B cell (primary cell): ENCODE results near the gene LRCH1. TPM values are rescaled to one million over a fixed set of nuclear protein-coding genes. Genes with fewer than 3 reads are reported as not detected.
A peak's percentile ranks its signal among the peaks of the same experiment; 100 is the strongest.

Experiments used
- ATAC-seq: fragments of 200-7000 bp; cut with Tn5 transposase; one replicate; pipeline ENCODE4 v1.10.0; 2021; ENCODE audit warnings: low read depth, mild to moderate bottlenecking, moderate number of reproducible peaks, moderate library complexity
- CTCF ChIA-PET: fragments of 350-600 bp; sonication (Branson Sonifier 250); formaldehyde crosslinking; loops from one replicate; lab custom pipeline; 2021; ENCODE audit warnings: antibody characterized with exemption, inconsistent platforms; lab: Charles Lee
- POLR2A ChIA-PET: fragments of 350-600 bp; sonication (Branson Sonifier 250); formaldehyde crosslinking; loops from one replicate; lab custom pipeline; 2021; ENCODE audit warnings: antibody characterized with exemption; lab: Charles Lee
- DNase-seq: peaks from one replicate; pipeline ENCODE4 v3.0.0; 2013
- H2AFZ ChIP-seq: 2 replicates; pipeline ENCODE4 v1.6.1; 2012; ENCODE audit warnings: mild to moderate bottlenecking, low read depth, low read length; ENCODE audit not compliant: insufficient read depth, poor library complexity, severe bottlenecking
- H3K27ac ChIP-seq, 2 donors: 1 replicate in 1 of 2; 2 replicates in 1 of 2; pipeline ENCODE4 v1.5.1; 2012 to 2013; ENCODE audit warnings: low read length in 2 of 2, mild to moderate bottlenecking in 2 of 2, moderate library complexity in 1 of 2
- H3K27me3 ChIP-seq, 4 experiments: fragments of 200-600 bp in 1 of 4; sonication (generic) in 1 of 4; replicated peaks in 1 of 4; 1 replicate in 2 of 4; 2 replicates in 2 of 4; pipeline versions ENCODE4 v1.6.1 to v1.7.0; 2013 to 2016; ENCODE audit warnings: low read length in 3 of 4, mild to moderate bottlenecking in 2 of 4, mixed read lengths in 1 of 4, moderate library complexity in 1 of 4; ENCODE audit not compliant: insufficient read depth in 4 of 4, control insufficient read depth in 3 of 4; ENCODE audit errors: control extremely low read depth in 1 of 4
- H3K36me3 ChIP-seq, 2 experiments: replicated peaks in 1 of 2; 1 replicate in 1 of 2; 2 replicates in 1 of 2; pipeline versions ENCODE4 v1.6.1 to v1.7.1; 2013; ENCODE audit warnings: low read length in 1 of 2; ENCODE audit not compliant: insufficient read depth in 2 of 2, control insufficient read depth in 1 of 2; ENCODE audit errors: control extremely low read depth in 1 of 2, extremely low read depth in 1 of 2
- H3K4me1 ChIP-seq, 2 donors: fragments of 200-600 bp in 1 of 2; sonication (generic) in 1 of 2; 1 replicate in 1 of 2; 2 replicates in 1 of 2; pipeline versions ENCODE4 v1.5.1 to v1.6.1; 2013 to 2017; ENCODE audit warnings: low read length in 2 of 2; ENCODE audit not compliant: control insufficient read depth in 2 of 2, insufficient read depth in 2 of 2
- H3K4me2 ChIP-seq: replicated peaks from 2 replicates; pipeline ENCODE3; 2012; ENCODE audit warnings: mild to moderate bottlenecking, low read depth, low read length; ENCODE audit not compliant: poor library complexity, severe bottlenecking
- H3K4me3 ChIP-seq, 5 experiments: fragments of 200-600 bp in 1 of 5; sonication (generic) in 1 of 5; 1 replicate in 3 of 5; 2 replicates in 2 of 5; pipeline versions ENCODE4 v1.5.1 to v1.7.0; 2011 to 2016; ENCODE audit warnings: low read length in 4 of 5, mild to moderate bottlenecking in 4 of 5, low read depth in 2 of 5, control low read depth in 1 of 5, moderate library complexity in 1 of 5; ENCODE audit not compliant: insufficient read depth in 1 of 5; ENCODE audit errors: control extremely low read depth in 1 of 5, extremely low read depth in 1 of 5
- H3K79me2 ChIP-seq: fragments of 200-600 bp; sonication (generic); one replicate; pipeline ENCODE4 v1.6.0; 2016; ENCODE audit warnings: low read length; ENCODE audit not compliant: control insufficient read depth, insufficient read depth
- H3K9ac ChIP-seq: fragments of 200-600 bp; sonication (generic); 2 replicates; pipeline ENCODE4 v1.6.1; 2017; ENCODE audit warnings: mild to moderate bottlenecking, low read length, moderate library complexity
- H3K9me3 ChIP-seq, 3 donors: one replicate each; pipeline versions ENCODE4 v1.6.1 to v1.7.1; 2013; ENCODE audit warnings: low read length in 2 of 3; ENCODE audit not compliant: control insufficient read depth in 2 of 3, insufficient read depth in 1 of 3; ENCODE audit errors: control extremely low read depth in 1 of 3
- H4K20me1 ChIP-seq: 2 replicates; pipeline ENCODE4 v1.6.0; 2012; ENCODE audit warnings: mild to moderate bottlenecking, low read length; ENCODE audit not compliant: insufficient read depth, control insufficient read depth, poor library complexity, severe bottlenecking
- H3K27ac Mint-ChIP-seq: one replicate; pipeline ENCODE4 v1.8.0; 2021; ENCODE audit warnings: mixed read lengths
- H3K27me3 Mint-ChIP-seq: one replicate; pipeline ENCODE4 v1.8.0; 2021; ENCODE audit warnings: mixed read lengths
- H3K4me1 Mint-ChIP-seq: one replicate; pipeline ENCODE4 v1.8.0; 2021; ENCODE audit warnings: mixed read lengths
- H3K4me3 Mint-ChIP-seq: one replicate; pipeline ENCODE4 v1.8.0; 2021; ENCODE audit warnings: mixed read lengths
- H3K9me3 Mint-ChIP-seq: one replicate; pipeline ENCODE4 v1.8.0; 2022; ENCODE audit warnings: mixed read lengths; ENCODE audit not compliant: insufficient read depth
- CTCF ChIP-seq: fragments of 200-600 bp; IDR thresholded peaks from one replicate; pipeline ENCODE4 v1.8.0; 2022; ENCODE audit warnings: antibody characterized with exemption, mild to moderate bottlenecking
- EZH2 ChIP-seq: IDR thresholded peaks from 2 replicates; pipeline ENCODE4 v1.6.1; 2012; ENCODE audit warnings: borderline replicate concordance, low read depth, mild to moderate bottlenecking, moderate library complexity, low read length; ENCODE audit not compliant: insufficient read depth, poor library complexity, severe bottlenecking
- WGBS: methylation state at CpG from one replicate; pipeline ENCODE4 v1.1.5; 2013; ENCODE audit warnings: missing lambda C conversion rate; ENCODE audit not compliant: insufficient coverage; 5-methylcytosine and 5-hydroxymethylcytosine counted together
- intact Hi-C: fragments of 100-400 bp; cut with micrococcal nuclease; formaldehyde crosslinking; loops from one replicate; pipeline ENCODE4 v1.10.0; 2022
- polyA plus RNA-seq: library from polyadenylated mRNA; depleted of rRNA; stranded (reverse); fragments of >200 nt; gene quantifications from 2 replicates; pipeline ENCODE4 v1.2.3, GENCODE V29; 2012
- total RNA-seq, 2 donors: library from RNA; stranded (reverse); fragments of 120-200 nt in 1 of 2; gene quantifications; 1 replicate in 1 of 2; 2 replicates in 1 of 2; pipeline versions ENCODE4 v1.2.3 to v1.2.4, GENCODE V29; 2013 to 2022

Gene LRCH1
- total and polyA plus RNA-seq, 2 donors (not counting 1 experiment from before 2014, with no cell fraction given): 13.0 to 50.3 TPM

GRCh38 chr13:46570273-46570672, 17.3 kb downstream of the LRCH1 start:
- no peak for TF ChIP-seq CTCF
- TF ChIP-seq EZH2: no peak
- no peak overlapping the region for H2AFZ ChIP-seq
- H4K20me1 ChIP-seq: peaks cover 81% of the 10 kb centered on the region
- no peak overlapping the region for H3K4me2 ChIP-seq
- DNase-seq (no peak), ATAC-seq (no peak)
- no peak overlapping the region for H3K4me3 ChIP-seq
- H3K27ac Mint-ChIP-seq: peak overlapping the region; percentile 44
- no peak overlapping the region for H3K4me3 Mint-ChIP-seq
- no peaks in the 10 kb centered on the region for H3K9me3 ChIP-seq
- no peak overlapping the region for H3K27ac ChIP-seq
- peaks cover 95% of the 10 kb centered on the region for H3K79me2 ChIP-seq
- H3K9ac ChIP-seq: no peak overlapping the region
- ChIA-PET CTCF (interaction anchor here (5.0 kb wide), 1 partner anchor 18 kb away, joined by 30 read pairs; the partner anchor contains the start of gene LRCH1), POLR2A (no interaction called here)
- intact Hi-C loops: no loop called here
- H3K27me3 ChIP-seq: no peaks in the 10 kb centered on the region
- 100% methylated on average over 1 of the region's 4 CpGs for WGBS
- H3K4me1 Mint-ChIP-seq: peaks cover 82% of the 10 kb centered on the region
- H3K27me3 Mint-ChIP-seq: no peaks in the 10 kb centered on the region
- no peaks in the 10 kb centered on the region for H3K9me3 Mint-ChIP-seq
- peaks cover 0 to 3% of the 10 kb centered on the region in 2 experiments for H3K36me3 ChIP-seq
- H3K4me1 ChIP-seq: peaks cover 60 to 66% of the 10 kb centered on the region in 2 donors

GRCh38 chr13:46571189-46571908, 18.4 kb downstream of the LRCH1 start:
- Histone ChIP-seq H3K27me3 (no peaks in the 10 kb centered on the region), H2AFZ (no peak overlapping the region), H3K79me2 (peaks cover 98% of the 10 kb centered on the region), H3K36me3 (peaks cover 0 to 5% of the 10 kb centered on the region in 2 experiments), H3K4me1 (peaks cover 61 to 69% of the 10 kb centered on the region in 2 donors), H3K9ac (no peak overlapping the region), H3K9me3 (no peaks in the 10 kb centered on the region), H4K20me1 (peaks cover 83% of the 10 kb centered on the region), H3K4me3 (no peak overlapping the region), H3K4me2 (no peak overlapping the region), H3K27ac (no peak overlapping the region)
- POLR2A ChIA-PET: no interaction called here
- H3K4me3 Mint-ChIP-seq: peak overlapping the region; percentile 15
- no peak for DNase-seq
- no peaks in the 10 kb centered on the region for H3K9me3 Mint-ChIP-seq
- no peak for TF ChIP-seq CTCF
- no peak for TF ChIP-seq EZH2
- no peaks in the 10 kb centered on the region for H3K27me3 Mint-ChIP-seq
- intact Hi-C loops: no loop called here
- WGBS: 89% methylated on average over 11 of the region's 11 CpGs
- H3K4me1 Mint-ChIP-seq: peaks cover 82% of the 10 kb centered on the region
- H3K27ac Mint-ChIP-seq: peak overlapping the region; percentile 44
- ATAC-seq: no peak
- CTCF ChIA-PET: interaction anchor here (5.0 kb wide), 1 partner anchor 19 kb away, joined by 30 read pairs; the partner anchor contains the start of gene LRCH1
